BJ (cell line): ENCODE measurements around the gene ARID4A. TPM values are rescaled to one million over a fixed set of nuclear protein-coding genes. Genes with fewer than 3 reads are reported as not detected.

Experiments used
- CTCF ChIA-PET: fragments of 350-600 bp; formaldehyde crosslinking; extraction: SDS; loops from one replicate; lab custom pipeline; 2021; ENCODE audit warnings: antibody characterized with exemption, inconsistent platforms; lab: Yijun Ruan, JAX
- POLR2A ChIA-PET: fragments of 300-600 bp; sonication (Branson Sonifier 250); formaldehyde crosslinking; extraction: SDS; loops from one replicate; lab custom pipeline; 2021; ENCODE audit warnings: antibody characterized with exemption; lab: Charles Lee
- DNase-seq: peaks from one replicate; pipeline ENCODE4 v3.0.0-alpha.2; 2011; ENCODE audit warnings: low read depth
- H3K27me3 ChIP-seq: 2 replicates; pipeline ENCODE4 v1.6.0; 2011; ENCODE audit warnings: low read length; ENCODE audit not compliant: control insufficient read depth, insufficient read depth
- H3K36me3 ChIP-seq: 2 replicates; pipeline ENCODE4 v1.5.1; 2011; ENCODE audit warnings: low read length; ENCODE audit not compliant: control insufficient read depth, insufficient read depth
- H3K4me3 ChIP-seq: 2 replicates; pipeline ENCODE4 v1.5.1; 2011; ENCODE audit warnings: low read depth, mild to moderate bottlenecking, control low read depth, low read length
- polyA plus RNA-seq: library from polyadenylated mRNA; depleted of rRNA; stranded (reverse); fragments of >200 nt; gene quantifications from 2 replicates; pipeline ENCODE4 v1.2.3, GENCODE V29; 2011
- TF ChIP-seq, protein P1 (sequence below): IDR thresholded peaks from 2 replicates; pipeline ENCODE4 v1.5.1; 2011; ENCODE audit warnings: low read depth, mild to moderate bottlenecking, control low read depth, inconsistent platforms, low read length, moderate library complexity; ENCODE audit not compliant: insufficient read depth

The ARID4A gene
- polyA plus RNA-seq, 1 experiment, result 3.3 TPM

DNA sequence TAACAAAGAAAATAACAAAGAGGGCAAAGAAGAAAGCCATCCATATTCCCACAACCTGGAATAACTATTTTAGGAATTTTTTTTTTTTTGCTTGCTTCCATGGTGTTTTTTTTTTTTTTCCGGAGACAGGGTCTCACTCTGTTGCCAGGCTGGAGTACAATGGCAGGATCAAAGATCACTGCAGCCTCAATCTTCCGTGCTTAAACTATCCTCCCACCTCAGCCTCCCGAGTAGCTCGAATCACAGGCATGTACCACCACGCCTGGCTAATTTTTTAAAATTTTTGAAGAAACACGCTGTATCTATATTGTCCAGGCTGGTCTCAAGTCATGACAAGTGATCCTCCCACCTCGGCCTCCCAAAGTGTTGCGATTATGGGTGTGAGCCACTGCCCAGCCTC lies 20.2 kb upstream of the ARID4A start:
- no peak overlapping the region for H3K4me3 ChIP-seq
- no peak for DNase-seq
- TF ChIP-seq, protein P1, sequence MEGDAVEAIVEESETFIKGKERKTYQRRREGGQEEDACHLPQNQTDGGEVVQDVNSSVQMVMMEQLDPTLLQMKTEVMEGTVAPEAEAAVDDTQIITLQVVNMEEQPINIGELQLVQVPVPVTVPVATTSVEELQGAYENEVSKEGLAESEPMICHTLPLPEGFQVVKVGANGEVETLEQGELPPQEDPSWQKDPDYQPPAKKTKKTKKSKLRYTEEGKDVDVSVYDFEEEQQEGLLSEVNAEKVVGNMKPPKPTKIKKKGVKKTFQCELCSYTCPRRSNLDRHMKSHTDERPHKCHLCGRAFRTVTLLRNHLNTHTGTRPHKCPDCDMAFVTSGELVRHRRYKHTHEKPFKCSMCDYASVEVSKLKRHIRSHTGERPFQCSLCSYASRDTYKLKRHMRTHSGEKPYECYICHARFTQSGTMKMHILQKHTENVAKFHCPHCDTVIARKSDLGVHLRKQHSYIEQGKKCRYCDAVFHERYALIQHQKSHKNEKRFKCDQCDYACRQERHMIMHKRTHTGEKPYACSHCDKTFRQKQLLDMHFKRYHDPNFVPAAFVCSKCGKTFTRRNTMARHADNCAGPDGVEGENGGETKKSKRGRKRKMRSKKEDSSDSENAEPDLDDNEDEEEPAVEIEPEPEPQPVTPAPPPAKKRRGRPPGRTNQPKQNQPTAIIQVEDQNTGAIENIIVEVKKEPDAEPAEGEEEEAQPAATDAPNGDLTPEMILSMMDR, result no peak
- H3K27me3 ChIP-seq, result no peaks in the 10 kb centered on the region
- H3K36me3 ChIP-seq, result 0 out of 2 replicates have a peak, but pooled peaks cover 1% of the 10 kb centered on the region
- ChIA-PET CTCF (no interaction called here), POLR2A (no interaction called here)

DNA sequence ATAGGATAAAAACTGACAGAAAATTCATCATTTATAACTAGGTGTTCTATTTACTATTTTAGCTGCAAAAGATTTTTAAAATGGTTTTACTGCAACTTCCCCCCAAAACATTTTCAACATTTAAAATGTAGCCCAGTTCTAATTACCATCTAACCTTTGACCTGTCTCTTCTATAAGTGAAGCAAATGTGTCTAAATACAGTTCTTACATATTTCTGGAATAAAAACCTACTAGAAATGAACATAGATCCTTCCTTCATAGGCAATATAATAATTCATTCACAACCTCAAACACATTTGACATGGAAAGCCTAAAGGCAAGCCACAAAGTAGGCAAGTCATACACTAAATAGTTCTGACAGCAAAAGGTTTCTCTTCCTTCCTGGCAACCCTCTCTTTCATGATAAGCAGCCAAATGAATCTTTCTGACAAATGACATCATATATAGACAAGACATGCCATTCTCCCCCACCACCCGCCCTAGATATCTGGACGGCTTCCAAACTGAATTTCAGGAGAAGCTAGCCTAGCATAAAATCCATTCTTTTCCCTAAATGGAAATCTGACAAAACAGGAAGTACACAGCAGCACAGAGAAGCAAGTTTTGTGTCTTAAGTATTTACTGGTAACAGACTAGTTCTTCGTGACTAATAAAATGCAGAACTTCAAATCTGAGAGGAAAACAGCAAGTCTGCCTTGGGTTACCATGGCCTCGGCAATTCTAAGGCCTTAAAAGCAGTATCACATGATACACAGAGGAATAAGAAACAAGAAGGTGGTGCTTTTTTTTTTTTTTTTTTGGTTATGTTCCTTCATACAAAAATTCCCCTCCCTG lies 17.2 kb upstream of the ARID4A start:
- peak; percentile 91 for DNase-seq
- TF ChIP-seq, protein P1, result no peak
- CTCF ChIA-PET, result interaction anchor here (0.6 kb wide), 1 partner anchor 23 kb away, joined by 3 read pairs; no protein-coding TSS in a partner anchor
- POLR2A ChIA-PET, result interaction anchor here (0.7 kb wide), 1 partner anchor 11 kb away, joined by 6 read pairs; no protein-coding TSS in a partner anchor
- H3K27me3 ChIP-seq, result no peaks in the 10 kb centered on the region
- peaks cover 3% of the 10 kb centered on the region; the same call in 1 of the 2 replicates for H3K36me3 ChIP-seq
- H3K4me3 ChIP-seq, result no peak overlapping the region

DNA sequence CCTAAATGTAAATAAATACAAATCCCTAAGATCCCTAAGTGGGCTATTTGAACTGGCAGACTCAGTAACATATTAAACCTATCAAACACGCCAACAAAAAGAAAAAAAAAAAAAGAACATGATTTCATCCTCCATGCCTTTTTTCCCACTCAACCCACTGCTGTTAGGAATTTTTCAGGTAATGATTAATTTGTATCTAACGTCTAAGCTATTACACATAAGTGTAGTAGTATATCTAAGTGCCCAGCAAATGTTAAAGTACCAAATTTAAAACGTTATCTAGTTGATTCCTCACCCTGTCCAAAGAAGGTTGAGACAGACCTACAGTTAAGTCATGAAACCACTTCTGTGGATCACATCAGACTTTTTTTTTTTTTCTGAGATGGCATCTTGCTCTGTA lies 16.4 kb upstream of the ARID4A start:
- POLR2A ChIA-PET, result no interaction called here
- Histone ChIP-seq H3K36me3 (peaks cover 3% of the 10 kb centered on the region; the same call in 1 of the 2 replicates), H3K27me3 (no peaks in the 10 kb centered on the region), H3K4me3 (no peak overlapping the region)
- CTCF ChIA-PET, result interaction anchor here (0.6 kb wide), 1 partner anchor 23 kb away, joined by 3 read pairs; no protein-coding TSS in a partner anchor
- DNase-seq, result no peak
- TF ChIP-seq, protein P1, result no peak

DNA sequence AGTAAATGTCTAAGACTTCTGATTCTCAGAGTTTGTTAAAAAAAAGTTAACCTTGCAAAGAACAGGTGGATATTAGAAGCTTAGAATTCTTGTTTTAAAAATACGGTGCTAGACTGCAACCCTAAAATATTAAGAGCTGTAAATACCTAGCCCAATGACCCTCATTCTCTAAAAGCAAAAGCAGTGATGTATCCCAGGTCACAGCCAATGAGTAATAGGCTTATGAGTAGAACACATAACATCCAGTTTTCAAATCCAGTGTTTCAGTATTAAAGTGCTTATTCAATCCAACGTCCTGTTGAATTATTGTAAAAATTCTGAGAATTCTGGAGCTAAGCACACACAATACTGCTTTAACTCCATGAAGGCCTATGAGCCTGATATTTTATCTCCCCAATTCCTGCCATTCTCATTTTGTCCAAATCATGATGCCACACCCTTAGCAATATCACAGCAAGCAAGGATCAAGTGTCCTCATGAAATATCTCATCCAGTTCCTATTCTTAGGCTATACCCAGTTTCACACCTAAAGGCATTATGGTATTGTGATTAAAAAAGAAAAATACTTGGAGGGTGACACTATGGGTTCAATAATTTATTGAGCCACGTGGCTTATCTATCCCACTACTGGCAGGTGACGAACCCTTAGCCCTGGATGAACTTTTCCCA lies 15.3 kb upstream of the ARID4A start:
- H3K36me3 ChIP-seq, result peaks cover 2% of the 10 kb centered on the region; the same call in 1 of the 2 replicates
- CTCF ChIA-PET, result interaction anchor here (0.7 kb wide), 1 partner anchor 1078 kb away, joined by 3 read pairs; no protein-coding TSS in a partner anchor
- no peak overlapping the region for H3K4me3 ChIP-seq
- TF ChIP-seq, protein P1, result no peak
- no peaks in the 10 kb centered on the region for H3K27me3 ChIP-seq
- POLR2A ChIA-PET, result no interaction called here
- no peak for DNase-seq

DNA sequence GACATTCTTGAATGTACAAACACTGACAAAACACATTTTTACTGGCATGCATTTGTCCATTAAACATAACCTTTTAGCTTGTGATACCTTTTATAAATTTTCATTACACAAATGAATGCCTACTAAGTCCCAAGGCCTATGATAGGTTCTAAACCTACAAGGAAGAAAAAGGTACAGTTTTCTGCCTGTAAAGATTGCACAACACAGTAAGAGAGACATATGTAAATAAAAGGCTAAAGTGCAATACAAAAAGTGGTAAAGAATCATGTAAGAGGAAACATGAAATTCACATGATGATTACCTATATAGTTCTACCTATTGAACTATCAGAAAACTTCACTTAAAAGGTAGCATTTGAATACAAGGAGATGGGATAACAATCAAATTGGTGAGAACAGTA lies 14.6 kb upstream of the ARID4A start:
- Histone ChIP-seq H3K4me3 (no peak overlapping the region), H3K27me3 (no peaks in the 10 kb centered on the region), H3K36me3 (peaks cover 2% of the 10 kb centered on the region; the same call in 1 of the 2 replicates)
- POLR2A ChIA-PET, result no interaction called here
- no peak for DNase-seq
- CTCF ChIA-PET, result interaction anchor here (0.7 kb wide), 1 partner anchor 1077 kb away, joined by 3 read pairs; no protein-coding TSS in a partner anchor
- TF ChIP-seq, protein P1, result no peak
